22Rv1 (cell line): Measurements from ENCODE around the gene CYP2W1.

Experiments used
- ZFX ChIP-seq: fragments of 450-650 bp; IDR thresholded peaks from 2 replicates; pipeline ENCODE4 v1.6.1; 2017; ENCODE audit warnings: antibody characterized with exemption, borderline replicate concordance
- TF ChIP-seq, protein P1 (sequence below): fragments of 450-650 bp; IDR thresholded peaks from 2 replicates; pipeline ENCODE4 v1.5.1; 2017; ENCODE audit warnings: mild to moderate bottlenecking

- TF ChIP-seq, protein P1, sequence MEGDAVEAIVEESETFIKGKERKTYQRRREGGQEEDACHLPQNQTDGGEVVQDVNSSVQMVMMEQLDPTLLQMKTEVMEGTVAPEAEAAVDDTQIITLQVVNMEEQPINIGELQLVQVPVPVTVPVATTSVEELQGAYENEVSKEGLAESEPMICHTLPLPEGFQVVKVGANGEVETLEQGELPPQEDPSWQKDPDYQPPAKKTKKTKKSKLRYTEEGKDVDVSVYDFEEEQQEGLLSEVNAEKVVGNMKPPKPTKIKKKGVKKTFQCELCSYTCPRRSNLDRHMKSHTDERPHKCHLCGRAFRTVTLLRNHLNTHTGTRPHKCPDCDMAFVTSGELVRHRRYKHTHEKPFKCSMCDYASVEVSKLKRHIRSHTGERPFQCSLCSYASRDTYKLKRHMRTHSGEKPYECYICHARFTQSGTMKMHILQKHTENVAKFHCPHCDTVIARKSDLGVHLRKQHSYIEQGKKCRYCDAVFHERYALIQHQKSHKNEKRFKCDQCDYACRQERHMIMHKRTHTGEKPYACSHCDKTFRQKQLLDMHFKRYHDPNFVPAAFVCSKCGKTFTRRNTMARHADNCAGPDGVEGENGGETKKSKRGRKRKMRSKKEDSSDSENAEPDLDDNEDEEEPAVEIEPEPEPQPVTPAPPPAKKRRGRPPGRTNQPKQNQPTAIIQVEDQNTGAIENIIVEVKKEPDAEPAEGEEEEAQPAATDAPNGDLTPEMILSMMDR: no peak
- no peak for TF ChIP-seq ZFX
Measured at GRCh38 chr7:988426-988911, 5.5 kb downstream of the CYP2W1 start.
